HL-60 (cell line): Measurements from ENCODE around the gene MAP3K5.

Experiments
- DNase-seq, 2 experiments: peaks; one replicate each; pipeline ENCODE4 v3.0.0-alpha.2; 2010 to 2020; ENCODE audit warnings: low read depth in 1 of 2, low spot score in 1 of 2
- H3K27ac ChIP-seq: fragments of 250-450 bp; sonication (Bioruptor Pico); replicated peaks from 2 replicates; pipeline ENCODE4 v1.5.1; 2020; ENCODE audit warnings: mild to moderate bottlenecking, moderate library complexity
- H3K27me3 ChIP-seq: fragments of 250-450 bp; sonication (Bioruptor Pico); 2 replicates; pipeline ENCODE4 v1.5.1; 2021; ENCODE audit warnings: mild to moderate bottlenecking, moderate library complexity; ENCODE audit not compliant: insufficient read depth, poor library complexity, severe bottlenecking
- H3K4me3 ChIP-seq: replicated peaks from 2 replicates; pipeline ENCODE4 v1.5.1; 2011; ENCODE audit warnings: mild to moderate bottlenecking, control low read depth, low read length; ENCODE audit not compliant: insufficient read depth
- GABPA ChIP-seq: IDR thresholded peaks from 2 replicates; pipeline ENCODE4 v1.6.1; 2012; ENCODE audit warnings: low read depth
- POLR2AphosphoS5 ChIP-seq: IDR thresholded peaks from 2 replicates; pipeline ENCODE4 v1.6.1; 2012; ENCODE audit warnings: low read depth
- SPI1 ChIP-seq: IDR thresholded peaks from 2 replicates; pipeline ENCODE4 v1.6.1; 2012; ENCODE audit warnings: low read depth, mild to moderate bottlenecking, borderline replicate concordance
- TF ChIP-seq, protein P1 (sequence below): IDR thresholded peaks from 2 replicates; pipeline ENCODE4 v1.6.1; 2012; ENCODE audit warnings: low read depth; ENCODE audit not compliant: insufficient replicate concordance
- TF ChIP-seq, protein P2 (sequence below): IDR thresholded peaks from one replicate; pipeline ENCODE4 v1.5.1; 2011; ENCODE audit warnings: low read length, control low read depth, inconsistent platforms; ENCODE audit not compliant: insufficient read depth

MAP3K5 gene

DNA sequence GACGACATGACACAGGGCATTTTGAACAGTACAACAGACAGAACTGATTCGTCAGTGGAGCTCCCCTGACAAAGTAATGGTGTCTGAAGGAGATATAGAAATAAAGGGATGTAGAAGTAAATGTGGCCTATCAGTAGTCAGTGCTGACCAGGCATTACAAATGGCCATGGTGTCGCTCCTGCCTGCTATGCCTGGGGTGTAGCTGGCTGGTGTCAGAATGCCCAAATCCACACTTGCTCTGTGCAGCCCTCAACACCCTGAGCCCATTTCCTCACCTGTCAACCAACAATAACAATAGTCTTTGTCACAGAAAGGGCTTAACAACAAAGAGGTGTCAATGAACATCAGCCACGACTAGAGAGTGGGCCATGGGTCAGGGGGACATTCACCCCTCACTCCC lies 53.2 kb downstream of the MAP3K5 start:
- Histone ChIP-seq H3K27me3 (no peaks in the 10 kb centered on the region), H3K27ac (no peak overlapping the region), H3K4me3 (no peak overlapping the region)
- DNase-seq, result no peak
- TF ChIP-seq, protein P1, sequence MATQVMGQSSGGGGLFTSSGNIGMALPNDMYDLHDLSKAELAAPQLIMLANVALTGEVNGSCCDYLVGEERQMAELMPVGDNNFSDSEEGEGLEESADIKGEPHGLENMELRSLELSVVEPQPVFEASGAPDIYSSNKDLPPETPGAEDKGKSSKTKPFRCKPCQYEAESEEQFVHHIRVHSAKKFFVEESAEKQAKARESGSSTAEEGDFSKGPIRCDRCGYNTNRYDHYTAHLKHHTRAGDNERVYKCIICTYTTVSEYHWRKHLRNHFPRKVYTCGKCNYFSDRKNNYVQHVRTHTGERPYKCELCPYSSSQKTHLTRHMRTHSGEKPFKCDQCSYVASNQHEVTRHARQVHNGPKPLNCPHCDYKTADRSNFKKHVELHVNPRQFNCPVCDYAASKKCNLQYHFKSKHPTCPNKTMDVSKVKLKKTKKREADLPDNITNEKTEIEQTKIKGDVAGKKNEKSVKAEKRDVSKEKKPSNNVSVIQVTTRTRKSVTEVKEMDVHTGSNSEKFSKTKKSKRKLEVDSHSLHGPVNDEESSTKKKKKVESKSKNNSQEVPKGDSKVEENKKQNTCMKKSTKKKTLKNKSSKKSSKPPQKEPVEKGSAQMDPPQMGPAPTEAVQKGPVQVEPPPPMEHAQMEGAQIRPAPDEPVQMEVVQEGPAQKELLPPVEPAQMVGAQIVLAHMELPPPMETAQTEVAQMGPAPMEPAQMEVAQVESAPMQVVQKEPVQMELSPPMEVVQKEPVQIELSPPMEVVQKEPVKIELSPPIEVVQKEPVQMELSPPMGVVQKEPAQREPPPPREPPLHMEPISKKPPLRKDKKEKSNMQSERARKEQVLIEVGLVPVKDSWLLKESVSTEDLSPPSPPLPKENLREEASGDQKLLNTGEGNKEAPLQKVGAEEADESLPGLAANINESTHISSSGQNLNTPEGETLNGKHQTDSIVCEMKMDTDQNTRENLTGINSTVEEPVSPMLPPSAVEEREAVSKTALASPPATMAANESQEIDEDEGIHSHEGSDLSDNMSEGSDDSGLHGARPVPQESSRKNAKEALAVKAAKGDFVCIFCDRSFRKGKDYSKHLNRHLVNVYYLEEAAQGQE, result no peak
- no peak for TF ChIP-seq POLR2AphosphoS5
- TF ChIP-seq GABPA, result no peak
- TF ChIP-seq, protein P2, sequence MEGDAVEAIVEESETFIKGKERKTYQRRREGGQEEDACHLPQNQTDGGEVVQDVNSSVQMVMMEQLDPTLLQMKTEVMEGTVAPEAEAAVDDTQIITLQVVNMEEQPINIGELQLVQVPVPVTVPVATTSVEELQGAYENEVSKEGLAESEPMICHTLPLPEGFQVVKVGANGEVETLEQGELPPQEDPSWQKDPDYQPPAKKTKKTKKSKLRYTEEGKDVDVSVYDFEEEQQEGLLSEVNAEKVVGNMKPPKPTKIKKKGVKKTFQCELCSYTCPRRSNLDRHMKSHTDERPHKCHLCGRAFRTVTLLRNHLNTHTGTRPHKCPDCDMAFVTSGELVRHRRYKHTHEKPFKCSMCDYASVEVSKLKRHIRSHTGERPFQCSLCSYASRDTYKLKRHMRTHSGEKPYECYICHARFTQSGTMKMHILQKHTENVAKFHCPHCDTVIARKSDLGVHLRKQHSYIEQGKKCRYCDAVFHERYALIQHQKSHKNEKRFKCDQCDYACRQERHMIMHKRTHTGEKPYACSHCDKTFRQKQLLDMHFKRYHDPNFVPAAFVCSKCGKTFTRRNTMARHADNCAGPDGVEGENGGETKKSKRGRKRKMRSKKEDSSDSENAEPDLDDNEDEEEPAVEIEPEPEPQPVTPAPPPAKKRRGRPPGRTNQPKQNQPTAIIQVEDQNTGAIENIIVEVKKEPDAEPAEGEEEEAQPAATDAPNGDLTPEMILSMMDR, result no peak
- TF ChIP-seq SPI1, result no peak

DNA sequence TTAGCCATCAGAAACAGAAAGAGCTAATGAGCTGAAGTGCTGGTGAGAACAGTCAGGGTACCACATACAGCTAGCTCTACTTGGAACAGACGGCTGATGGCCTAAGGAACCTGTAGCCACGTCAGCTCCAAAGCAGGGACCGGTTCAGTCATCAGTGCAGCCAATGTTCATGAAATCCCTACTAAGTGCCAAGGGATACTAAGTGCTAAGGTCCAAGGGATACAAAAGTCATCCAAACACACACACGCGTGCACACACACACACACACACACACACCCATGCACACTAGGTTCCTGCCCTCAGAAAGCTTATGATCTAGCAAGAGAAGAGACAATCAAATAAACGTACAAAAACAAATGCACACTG lies 53.6 kb downstream of the MAP3K5 start:
- no peak overlapping the region for H3K4me3 ChIP-seq
- TF ChIP-seq, protein P1, result no peak
- TF ChIP-seq, protein P2, result no peak
- TF ChIP-seq SPI1 (no peak), GABPA (no peak), POLR2AphosphoS5 (no peak)
- no peak for DNase-seq
- no peaks in the 10 kb centered on the region for H3K27me3 ChIP-seq
- no peak overlapping the region for H3K27ac ChIP-seq

DNA sequence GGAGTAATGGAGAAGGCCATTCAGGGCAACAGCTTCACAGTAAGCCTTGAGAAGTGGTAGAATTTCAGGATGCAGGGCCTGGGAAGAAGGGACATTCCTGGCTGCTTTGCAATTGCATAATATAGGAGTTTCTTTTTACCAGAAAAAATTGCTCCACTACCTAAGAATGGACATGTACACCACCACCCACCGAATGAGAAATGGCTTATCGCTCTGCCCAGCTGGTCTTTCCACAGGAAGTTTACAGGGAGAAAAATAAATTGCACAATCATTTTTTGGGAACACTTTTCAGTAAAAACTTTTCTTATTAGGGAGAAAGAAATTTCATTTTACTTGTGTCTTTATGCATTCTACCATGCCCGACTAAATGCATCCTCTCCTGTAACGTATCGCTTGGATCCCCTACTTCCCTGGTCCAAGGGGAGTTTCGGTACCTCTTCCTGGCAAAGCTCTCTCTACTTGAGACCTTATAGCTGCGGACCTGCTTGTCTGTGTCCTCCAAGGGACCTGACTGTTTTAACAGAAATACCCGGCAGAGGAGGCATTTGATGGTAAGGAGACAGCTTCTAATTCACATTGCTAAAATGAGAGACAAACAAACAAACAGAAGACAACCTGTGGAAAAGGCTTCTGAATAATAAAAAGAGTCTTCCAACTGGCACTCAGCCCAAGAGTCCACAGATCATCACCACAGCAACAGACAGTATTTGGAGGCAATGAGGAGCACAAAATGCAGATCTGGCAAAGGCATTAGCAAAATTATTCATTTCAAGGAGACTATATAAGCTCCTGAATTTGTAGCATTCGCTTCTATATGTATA lies 54.2 kb downstream of the MAP3K5 start:
- Histone ChIP-seq H3K4me3 (no peak overlapping the region), H3K27me3 (no peaks in the 10 kb centered on the region), H3K27ac (no peak overlapping the region)
- TF ChIP-seq GABPA (no peak), SPI1 (no peak), POLR2AphosphoS5 (no peak)
- TF ChIP-seq, protein P1, result no peak
- TF ChIP-seq, protein P2, result no peak
- DNase-seq, result no peak
